PFSK-1 (cell line): Measurements from ENCODE around the gene VPS37C.

Experiments
- FOXP2 ChIP-seq: optimal IDR thresholded peaks from 2 replicates; pipeline ENCODE3; 2011; ENCODE audit warnings: borderline replicate concordance, control low read depth, inconsistent platforms; ENCODE audit not compliant: insufficient read depth; ENCODE audit errors: extremely low read length, extremely low read depth
- POLR2AphosphoS5 ChIP-seq: IDR thresholded peaks from 2 replicates; pipeline ENCODE4 v1.6.1; 2012; ENCODE audit warnings: low read depth, mild to moderate bottlenecking, control low read depth, low read length, moderate library complexity
- REST ChIP-seq, 2 experiments: IDR thresholded peaks; 2 replicates each; pipeline versions ENCODE4 v1.6.1 to v1.8.0; 2011 to 2012; ENCODE audit warnings: low read depth in 2 of 2, low read length in 2 of 2, control low read depth in 1 of 2, inconsistent platforms in 1 of 2, mild to moderate bottlenecking in 1 of 2, moderate library complexity in 1 of 2; ENCODE audit not compliant: insufficient read depth in 1 of 2
- SIN3A ChIP-seq: IDR thresholded peaks from 2 replicates; pipeline ENCODE4 v1.6.1; 2012; ENCODE audit warnings: mild to moderate bottlenecking, low read length, moderate library complexity, borderline replicate concordance; ENCODE audit not compliant: insufficient read depth
- TAF1 ChIP-seq: IDR thresholded peaks from 2 replicates; pipeline ENCODE4 v1.6.1; 2012; ENCODE audit warnings: low read length, control low read depth, borderline replicate concordance; ENCODE audit not compliant: insufficient read depth

The VPS37C gene

GRCh38 chr11:61109671-61110070 is 51.6 kb downstream of the VPS37C start:
- TF ChIP-seq REST (IDR thresholded peaks at IDR 0.05; ENCODE audit: insufficient read depth in 1 of 2, low read depth in 2 of 2, low read length in 2 of 2) (no peak), FOXP2 (no peak), SIN3A (no peak), TAF1 (no peak), POLR2AphosphoS5 (no peak)

- TF ChIP-seq SIN3A (no peak), FOXP2 (no peak), POLR2AphosphoS5 (no peak), TAF1 (no peak), REST (IDR thresholded peaks at IDR 0.05; ENCODE audit: insufficient read depth in 1 of 2, low read depth in 2 of 2, low read length in 2 of 2) (no peak)
Observed at GRCh38 chr11:61108847-61109585, 52.2 kb downstream of the VPS37C start.

GRCh38 chr11:61107888-61108287 is 53.3 kb downstream of the VPS37C start:
- TF ChIP-seq REST (IDR thresholded peaks at IDR 0.05; ENCODE audit: insufficient read depth in 1 of 2, low read depth in 2 of 2, low read length in 2 of 2) (no peak), SIN3A (no peak)

GRCh38 chr11:61106894-61107470 is 54.2 kb downstream of the VPS37C start:
- no peak for TF ChIP-seq FOXP2
- no peak for TF ChIP-seq SIN3A
- no peak for TF ChIP-seq REST (IDR thresholded peaks at IDR 0.05; ENCODE audit: insufficient read depth in 1 of 2, low read depth in 2 of 2, low read length in 2 of 2)
- TF ChIP-seq TAF1 = no peak

- TF ChIP-seq FOXP2 (no peak), TAF1 (no peak), SIN3A (no peak), POLR2AphosphoS5 (no peak)
Observed at GRCh38 chr11:61106296-61106695, 54.9 kb downstream of the VPS37C start.
